ENCODE results near the gene ABCD4.

ABCD4 gene

GRCh38 chr14:74261288-74261687 is 41.4 kb downstream of the ABCD4 start:
- in situ Hi-C loops (cut with HindIII; ENCODE audit: low sequenced_read_pairs) = no loop called here

GRCh38 chr14:74260525-74261233 is 42.1 kb downstream of the ABCD4 start:
- in situ Hi-C loops (cut with HindIII; ENCODE audit: low sequenced_read_pairs) = no loop called here

GRCh38 chr14:74259513-74259912 is 43.2 kb downstream of the ABCD4 start:
- in situ Hi-C loops (cut with HindIII; ENCODE audit: low sequenced_read_pairs) = no loop called here

- in situ Hi-C loops (cut with HindIII; ENCODE audit: low sequenced_read_pairs) = no loop called here
Measured at GRCh38 chr14:74258764-74259035, 44.0 kb downstream of the ABCD4 start.

- in situ Hi-C loops (cut with HindIII; ENCODE audit: low sequenced_read_pairs) = no loop called here
Measured at GRCh38 chr14:74257941-74258763, 44.6 kb downstream of the ABCD4 start.

GRCh38 chr14:74257078-74257940 is 45.4 kb downstream of the ABCD4 start:
- in situ Hi-C loops (cut with HindIII; ENCODE audit: low sequenced_read_pairs) = no loop called here

- in situ Hi-C loops (cut with HindIII; ENCODE audit: low sequenced_read_pairs) = no loop called here
Measured at GRCh38 chr14:74255281-74255680, 47.5 kb downstream of the ABCD4 start.

GRCh38 chr14:74249433-74250375 is 53.0 kb downstream of the ABCD4 start:
- in situ Hi-C loops (cut with HindIII; ENCODE audit: low sequenced_read_pairs) = no loop called here

- in situ Hi-C loops (cut with HindIII; ENCODE audit: low sequenced_read_pairs) = no loop called here
Measured at GRCh38 chr14:74248017-74248416, 54.7 kb downstream of the ABCD4 start.

- in situ Hi-C loops (cut with HindIII; ENCODE audit: low sequenced_read_pairs) = no loop called here
Measured at GRCh38 chr14:74246542-74246941, 56.2 kb downstream of the ABCD4 start.

- in situ Hi-C loops (cut with HindIII; ENCODE audit: low sequenced_read_pairs) = no loop called here
Measured at GRCh38 chr14:74245292-74245691, 57.4 kb downstream of the ABCD4 start.

- in situ Hi-C loops (cut with HindIII; ENCODE audit: low sequenced_read_pairs) = no loop called here
Measured at GRCh38 chr14:74244115-74244514, 58.6 kb downstream of the ABCD4 start.

GRCh38 chr14:74243051-74243450 is 59.7 kb downstream of the ABCD4 start:
- in situ Hi-C loops (cut with HindIII; ENCODE audit: low sequenced_read_pairs) = no loop called here

- in situ Hi-C loops (cut with HindIII; ENCODE audit: low sequenced_read_pairs) = no loop called here
Measured at GRCh38 chr14:74242780-74243042, 60.0 kb downstream of the ABCD4 start.

GRCh38 chr14:74242021-74242779 is 60.5 kb downstream of the ABCD4 start:
- in situ Hi-C loops (cut with HindIII; ENCODE audit: low sequenced_read_pairs) = no loop called here

- in situ Hi-C loops (cut with HindIII; ENCODE audit: low sequenced_read_pairs) = no loop called here
Measured at GRCh38 chr14:74241652-74242017, 61.1 kb downstream of the ABCD4 start.

- in situ Hi-C loops (cut with HindIII; ENCODE audit: low sequenced_read_pairs) = no loop called here
Measured at GRCh38 chr14:74240794-74241651, 61.7 kb downstream of the ABCD4 start.

- in situ Hi-C loops (cut with HindIII; ENCODE audit: low sequenced_read_pairs) = no loop called here
Measured at GRCh38 chr14:74239848-74240793, 62.6 kb downstream of the ABCD4 start.
